ENCODE measurements around the gene PLEKHA6. TPM values are rescaled to one million over a fixed set of nuclear protein-coding genes. Genes with fewer than 3 reads are reported as not detected.

PLEKHA6 gene
- total and polyA plus RNA-seq, 12 donors: 3.3 to 34.9 (median 18.1) TPM

DNA sequence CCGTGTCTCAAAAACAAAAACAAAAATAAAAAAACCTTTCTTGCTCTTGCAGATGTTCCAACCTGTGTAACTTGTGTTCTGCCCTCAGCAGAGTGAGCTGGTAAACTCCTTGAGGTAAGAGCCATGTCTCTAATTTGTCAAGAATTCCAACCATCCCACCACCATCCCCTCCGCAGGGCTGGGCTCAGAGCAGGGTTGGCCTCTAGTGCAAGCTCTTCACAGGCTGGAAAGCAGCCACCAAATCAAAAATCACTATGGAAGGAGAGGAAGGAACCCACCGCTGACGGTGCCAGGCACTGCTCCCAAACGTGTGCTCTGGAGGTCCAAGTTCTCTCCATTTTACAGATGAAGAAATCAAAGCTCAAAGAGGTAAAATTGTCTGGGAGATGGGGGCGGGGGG, 9.4 kb downstream of the PLEKHA6 start:
- peaks cover 12 to 36% (median 24%) of the 10 kb centered on the region in 9 donors for H3K4me1 ChIP-seq
- H3K36me3 ChIP-seq: no peaks in the 10 kb centered on the region
- no peak for ATAC-seq
- peak overlapping the region in 3 of 10 donors; percentile 20 to 29 (median 22) for H3K4me3 ChIP-seq
- no peaks in the 10 kb centered on the region for H3K9me3 ChIP-seq
- WGBS, 2 donors: 51 to 64% methylated on average over 6 of the region's 6 CpGs
- TF ChIP-seq, protein P1, sequence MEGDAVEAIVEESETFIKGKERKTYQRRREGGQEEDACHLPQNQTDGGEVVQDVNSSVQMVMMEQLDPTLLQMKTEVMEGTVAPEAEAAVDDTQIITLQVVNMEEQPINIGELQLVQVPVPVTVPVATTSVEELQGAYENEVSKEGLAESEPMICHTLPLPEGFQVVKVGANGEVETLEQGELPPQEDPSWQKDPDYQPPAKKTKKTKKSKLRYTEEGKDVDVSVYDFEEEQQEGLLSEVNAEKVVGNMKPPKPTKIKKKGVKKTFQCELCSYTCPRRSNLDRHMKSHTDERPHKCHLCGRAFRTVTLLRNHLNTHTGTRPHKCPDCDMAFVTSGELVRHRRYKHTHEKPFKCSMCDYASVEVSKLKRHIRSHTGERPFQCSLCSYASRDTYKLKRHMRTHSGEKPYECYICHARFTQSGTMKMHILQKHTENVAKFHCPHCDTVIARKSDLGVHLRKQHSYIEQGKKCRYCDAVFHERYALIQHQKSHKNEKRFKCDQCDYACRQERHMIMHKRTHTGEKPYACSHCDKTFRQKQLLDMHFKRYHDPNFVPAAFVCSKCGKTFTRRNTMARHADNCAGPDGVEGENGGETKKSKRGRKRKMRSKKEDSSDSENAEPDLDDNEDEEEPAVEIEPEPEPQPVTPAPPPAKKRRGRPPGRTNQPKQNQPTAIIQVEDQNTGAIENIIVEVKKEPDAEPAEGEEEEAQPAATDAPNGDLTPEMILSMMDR (IDR thresholded peaks at IDR 0.05): no peak
- peaks cover 0 to 5% (median 0%) of the 10 kb centered on the region in 7 donors for H3K27me3 ChIP-seq
- intact Hi-C loops (cut with DNase I): no loop called here
- no peak for DNase-seq
- peak overlapping the region in 3 of 10 donors; percentile 39 to 82 (median 39) for H3K27ac ChIP-seq

DNA sequence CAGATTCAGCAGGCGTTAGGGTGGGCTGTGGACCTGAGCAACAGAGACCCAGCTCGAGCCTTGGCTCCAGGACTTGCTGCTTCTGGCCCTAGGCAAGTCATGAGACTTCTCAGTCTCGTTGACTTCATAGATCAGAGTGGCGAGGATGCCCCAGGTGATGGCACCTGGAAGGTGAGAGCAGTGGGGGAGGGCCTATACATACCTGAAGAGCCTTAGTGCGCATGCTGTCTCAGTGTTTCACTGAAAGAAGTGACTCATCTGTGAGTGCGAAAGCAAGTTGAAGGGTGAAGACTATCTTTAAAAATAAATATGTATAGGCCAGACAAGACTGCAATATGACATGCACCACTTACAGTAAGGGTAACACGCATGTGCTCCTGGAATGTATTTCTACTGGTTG, 10.1 kb downstream of the PLEKHA6 start:
- TF ChIP-seq, protein P1 (IDR thresholded peaks at IDR 0.05): no peak
- no peak for ATAC-seq
- no peak for DNase-seq
- intact Hi-C loops (cut with DNase I): loop anchor here in 1 of 10 donors (5.0 kb wide), 1 partner anchor 52 kb away; no protein-coding TSS in a partner anchor
- Histone ChIP-seq H3K36me3 (no peaks in the 10 kb centered on the region), H3K27ac (peak overlapping the region in 8 of 10 donors; percentile 50 to 82 (median 72)), H3K27me3 (peaks cover 0 to 5% (median 0%) of the 10 kb centered on the region in 7 donors), H3K4me3 (no peak overlapping the region), H3K9me3 (no peaks in the 10 kb centered on the region), H3K4me1 (peaks cover 12 to 36% (median 24%) of the 10 kb centered on the region in 9 donors)
- WGBS, 2 donors: 80 to 87% methylated on average over 7 of the region's 7 CpGs

DNA sequence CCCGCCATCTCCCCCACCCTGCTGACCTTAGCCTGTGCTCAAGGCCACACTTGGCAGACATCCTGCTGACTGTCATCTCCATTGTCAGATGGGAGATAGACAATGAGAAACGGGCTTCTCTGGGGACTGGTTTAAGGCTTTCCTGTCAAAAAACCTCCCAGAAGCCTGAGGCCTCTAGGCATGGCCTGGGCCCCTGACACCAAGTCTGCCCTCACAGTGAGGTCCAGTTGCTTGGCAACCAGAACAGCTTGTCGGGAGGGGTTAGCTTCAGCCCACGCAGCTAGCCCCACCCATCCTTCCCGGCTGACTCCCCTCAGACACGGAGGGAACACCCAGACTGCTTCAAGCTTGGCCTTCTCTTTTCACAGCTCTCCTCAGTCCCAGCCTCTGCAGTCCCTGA, 11.0 kb downstream of the PLEKHA6 start:
- TF ChIP-seq, protein P1 (IDR thresholded peaks at IDR 0.05): no peak
- Histone ChIP-seq H3K36me3 (no peaks in the 10 kb centered on the region), H3K27me3 (peaks cover 0 to 5% (median 0%) of the 10 kb centered on the region in 7 donors), H3K9me3 (no peaks in the 10 kb centered on the region), H3K4me1 (peaks cover 12 to 36% (median 24%) of the 10 kb centered on the region in 9 donors), H3K27ac (peak overlapping the region; percentile 17 to 82 (median 70)), H3K4me3 (no peak overlapping the region)
- intact Hi-C loops (cut with DNase I): loop anchor here in 1 of 10 donors (5.0 kb wide), 1 partner anchor 51 kb away; no protein-coding TSS in a partner anchor
- 11 to 13% methylated on average over 6 of the region's 6 CpGs for WGBS, 2 donors
- DNase-seq (peak; percentile 79 to 91), ATAC-seq (peak; percentile 91 to 97 (median 96))

GRCh38 chr1:204348242-204348641, 11.5 kb downstream of the PLEKHA6 start:
- 61 to 66% methylated on average over 6 of the region's 6 CpGs for WGBS, 2 donors
- ATAC-seq (peak in 3 of 8 donors; percentile 1 to 7 (median 2)), DNase-seq (no peak)
- TF ChIP-seq, protein P1 (IDR thresholded peaks at IDR 0.05): no peak
- H3K9me3 ChIP-seq: no peaks in the 10 kb centered on the region
- no peak overlapping the region for H3K4me3 ChIP-seq
- H3K27me3 ChIP-seq: peaks cover 0 to 5% (median 0%) of the 10 kb centered on the region in 7 donors
- H3K27ac ChIP-seq: peak overlapping the region; percentile 17 to 82 (median 70)
- H3K36me3 ChIP-seq: no peaks in the 10 kb centered on the region
- intact Hi-C loops (cut with DNase I): loop anchor here in 1 of 10 donors (5.0 kb wide), 1 partner anchor 51 kb away; no protein-coding TSS in a partner anchor
- H3K4me1 ChIP-seq: peaks cover 12 to 36% (median 24%) of the 10 kb centered on the region in 9 donors

Measured in heart right ventricle (tissue), 16 donors.